ENCODE data around the gene DCUN1D3.

Gene DCUN1D3

GRCh38 chr16:20918486-20919239 is 18.5 kb upstream of the DCUN1D3 start:
- peak; percentile 77 for DNase-seq (ENCODE audit: low spot score)

- no peak for DNase-seq (ENCODE audit: low spot score)
These were observed 16.8 kb upstream of the DCUN1D3 start for GRCh38 chr16:20916942-20917341.

GRCh38 chr16:20916289-20916688 is 16.1 kb upstream of the DCUN1D3 start:
- DNase-seq (ENCODE audit: low spot score) = no peak

- no peak for DNase-seq (ENCODE audit: low spot score)
These were observed 11.2 kb upstream of the DCUN1D3 start for GRCh38 chr16:20911361-20911760.

- DNase-seq (ENCODE audit: low spot score) = peak; percentile 56
These were observed 10.7 kb upstream of the DCUN1D3 start for GRCh38 chr16:20910781-20911321.

- DNase-seq (ENCODE audit: low spot score) = peak; percentile 61
These were observed 6.4 kb upstream of the DCUN1D3 start for GRCh38 chr16:20906341-20907255.

- DNase-seq (ENCODE audit: low spot score) = no peak
These were observed 5.4 kb upstream of the DCUN1D3 start for GRCh38 chr16:20905576-20905975.

GRCh38 chr16:20904507-20905081 is 4.4 kb upstream of the DCUN1D3 start:
- no peak for DNase-seq (ENCODE audit: low spot score)

- no peak for DNase-seq (ENCODE audit: low spot score)
These were observed 3.8 kb upstream of the DCUN1D3 start for GRCh38 chr16:20903899-20904506.

- DNase-seq (ENCODE audit: low spot score) = no peak
These were observed 3.1 kb upstream of the DCUN1D3 start for GRCh38 chr16:20903116-20903898.

- DNase-seq (ENCODE audit: low spot score) = no peak
These were observed 2.3 kb upstream of the DCUN1D3 start for GRCh38 chr16:20902426-20902825.

- peak; percentile 45 for DNase-seq (ENCODE audit: low spot score)
These were observed 1.4 kb upstream of the DCUN1D3 start for GRCh38 chr16:20901436-20902112.

GRCh38 chr16:20901068-20901435 is 894 bp upstream of the DCUN1D3 start:
- no peak for DNase-seq (ENCODE audit: low spot score)

GRCh38 chr16:20899477-20900298 is 470 bp downstream of the DCUN1D3 start:
- DNase-seq (ENCODE audit: low spot score) = peak; percentile 24

- DNase-seq (ENCODE audit: low spot score) = peak; percentile 66
These were observed 1.1 kb downstream of the DCUN1D3 start for GRCh38 chr16:20899071-20899470.

GRCh38 chr16:20897922-20898321 is 2.2 kb downstream of the DCUN1D3 start:
- DNase-seq (ENCODE audit: low spot score) = no peak

GRCh38 chr16:20897253-20897897 is 2.8 kb downstream of the DCUN1D3 start:
- peak; percentile 21 for DNase-seq (ENCODE audit: low spot score)

- DNase-seq (ENCODE audit: low spot score) = no peak
These were observed 5.8 kb downstream of the DCUN1D3 start for GRCh38 chr16:20894388-20894787.

- no peak for DNase-seq (ENCODE audit: low spot score)
These were observed 10.4 kb downstream of the DCUN1D3 start for GRCh38 chr16:20889625-20890275.

Data from AG20443 (cell line).